GM12801 (cell line): Measurements from ENCODE around the gene PNPLA1.

Source experiments
- TF ChIP-seq, protein P1 (sequence below): IDR thresholded peaks from one replicate; pipeline ENCODE4 v1.5.1; 2011; ENCODE audit warnings: control low read depth; ENCODE audit not compliant: insufficient read length; ENCODE audit errors: extremely low read depth

Gene PNPLA1

DNA sequence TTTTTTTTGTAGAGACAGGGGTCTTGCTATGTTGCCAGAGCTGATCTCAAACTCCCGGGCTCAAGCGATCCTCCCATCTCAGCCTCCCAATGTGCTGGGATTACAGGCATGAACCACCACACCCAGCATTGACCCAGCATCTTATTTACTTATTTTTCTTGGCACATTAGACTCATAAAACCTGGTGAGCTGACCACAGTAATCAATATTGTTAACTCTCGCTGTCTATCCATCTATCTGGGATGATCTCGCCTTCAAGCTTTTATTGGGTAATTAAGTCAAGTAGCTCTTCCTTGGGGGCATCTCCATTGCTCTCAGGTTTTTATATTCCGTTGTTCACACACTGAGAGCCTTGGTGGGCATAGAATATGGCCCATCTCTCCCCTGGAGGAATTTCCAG, 17.0 kb downstream of the PNPLA1 start:
- TF ChIP-seq, protein P1, sequence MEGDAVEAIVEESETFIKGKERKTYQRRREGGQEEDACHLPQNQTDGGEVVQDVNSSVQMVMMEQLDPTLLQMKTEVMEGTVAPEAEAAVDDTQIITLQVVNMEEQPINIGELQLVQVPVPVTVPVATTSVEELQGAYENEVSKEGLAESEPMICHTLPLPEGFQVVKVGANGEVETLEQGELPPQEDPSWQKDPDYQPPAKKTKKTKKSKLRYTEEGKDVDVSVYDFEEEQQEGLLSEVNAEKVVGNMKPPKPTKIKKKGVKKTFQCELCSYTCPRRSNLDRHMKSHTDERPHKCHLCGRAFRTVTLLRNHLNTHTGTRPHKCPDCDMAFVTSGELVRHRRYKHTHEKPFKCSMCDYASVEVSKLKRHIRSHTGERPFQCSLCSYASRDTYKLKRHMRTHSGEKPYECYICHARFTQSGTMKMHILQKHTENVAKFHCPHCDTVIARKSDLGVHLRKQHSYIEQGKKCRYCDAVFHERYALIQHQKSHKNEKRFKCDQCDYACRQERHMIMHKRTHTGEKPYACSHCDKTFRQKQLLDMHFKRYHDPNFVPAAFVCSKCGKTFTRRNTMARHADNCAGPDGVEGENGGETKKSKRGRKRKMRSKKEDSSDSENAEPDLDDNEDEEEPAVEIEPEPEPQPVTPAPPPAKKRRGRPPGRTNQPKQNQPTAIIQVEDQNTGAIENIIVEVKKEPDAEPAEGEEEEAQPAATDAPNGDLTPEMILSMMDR = no peak

DNA sequence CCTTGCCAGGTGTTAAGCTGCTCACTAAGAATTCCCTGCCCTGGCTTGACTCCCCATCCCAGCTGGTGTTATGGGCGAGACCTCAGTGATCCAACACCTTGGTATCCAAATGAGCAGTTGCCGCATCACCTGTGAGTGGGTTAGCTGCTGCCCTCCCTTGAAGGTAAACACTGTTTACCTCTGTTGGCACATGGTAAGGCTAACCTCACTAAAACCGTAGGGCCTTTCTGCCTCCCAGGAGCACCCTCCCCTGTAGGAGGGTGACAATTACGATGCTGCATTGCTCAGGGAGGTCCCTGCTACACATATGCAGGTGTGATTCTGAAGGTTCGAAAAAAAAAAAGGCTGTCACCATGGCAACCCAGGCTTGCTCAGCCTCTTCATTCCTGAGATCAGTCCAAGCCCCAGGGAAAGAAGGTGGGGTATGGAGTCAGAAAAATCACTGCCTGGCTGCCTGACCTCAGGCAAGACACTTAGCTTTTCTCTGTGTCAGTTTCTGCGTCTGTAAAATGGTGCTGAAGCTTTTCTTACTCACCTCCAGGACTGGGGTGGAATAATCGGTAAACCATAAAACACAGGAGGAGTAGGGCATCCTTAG, 19.5 kb downstream of the PNPLA1 start:
- TF ChIP-seq, protein P1 = no peak

DNA sequence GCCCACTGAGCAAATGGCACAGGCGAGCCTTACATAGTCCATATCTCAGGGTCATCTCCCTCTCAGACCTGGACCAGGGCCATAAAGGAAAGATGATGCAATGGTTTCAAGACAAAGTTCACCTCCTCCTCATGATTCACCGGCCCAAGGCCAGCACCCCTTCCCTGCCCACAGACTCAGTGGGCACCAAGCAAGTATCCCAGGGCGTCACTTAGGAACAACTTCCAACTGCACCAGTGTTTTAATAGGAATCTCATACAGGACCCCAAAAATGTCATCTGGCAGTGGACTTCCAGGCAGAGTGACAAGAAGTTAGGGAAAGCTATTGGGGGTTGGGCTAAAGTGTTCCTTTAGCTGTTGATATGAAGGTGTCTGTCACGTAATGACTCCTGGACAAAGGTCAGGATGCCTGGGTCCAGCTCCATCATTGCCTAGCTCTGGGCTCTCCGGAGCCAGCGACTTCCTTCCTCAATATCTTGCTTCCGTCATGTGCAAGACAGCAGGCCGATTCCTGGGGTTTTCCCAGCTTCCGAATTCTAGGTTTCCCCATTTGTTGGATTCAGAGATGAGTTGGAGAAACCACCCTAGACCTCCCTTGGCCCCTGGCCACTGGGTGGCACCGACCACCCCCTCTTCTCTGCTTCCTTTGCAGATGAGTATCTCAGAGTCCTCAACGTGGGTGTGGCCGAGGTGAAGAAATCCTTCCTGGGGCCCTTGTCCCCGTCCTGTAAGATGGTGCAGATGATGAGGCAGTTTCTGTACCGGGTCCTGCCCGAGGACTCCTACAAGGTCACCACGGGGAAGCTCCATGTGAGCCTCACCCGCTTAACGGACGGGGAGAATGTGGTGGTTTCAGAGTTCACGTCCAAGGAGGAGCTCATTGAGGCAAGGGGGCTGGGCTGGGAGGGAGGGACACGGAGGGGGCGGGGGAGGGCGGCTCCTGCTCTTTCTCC, 21.1 kb downstream of the PNPLA1 start:
- TF ChIP-seq, protein P1 = no peak

DNA sequence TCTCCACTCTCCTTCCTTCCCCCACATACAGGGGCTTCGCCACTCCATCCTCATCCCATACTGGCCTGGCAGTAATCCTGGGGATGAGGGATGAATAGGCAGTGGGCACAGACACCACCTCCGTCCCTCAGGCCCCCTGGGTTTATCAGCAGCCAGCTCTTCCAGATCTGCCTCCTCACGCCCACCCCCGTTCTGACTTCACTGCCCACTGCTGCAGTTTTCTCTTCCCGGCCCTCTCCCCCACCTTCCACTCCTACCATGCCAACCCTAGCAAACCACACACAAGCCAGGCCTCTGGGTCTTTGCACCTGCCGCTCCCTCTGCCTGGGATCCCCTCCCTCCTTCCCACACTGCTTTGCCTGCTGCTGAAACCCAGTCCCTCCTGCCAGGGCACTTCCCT, 22.3 kb downstream of the PNPLA1 start:
- TF ChIP-seq, protein P1 = no peak

DNA sequence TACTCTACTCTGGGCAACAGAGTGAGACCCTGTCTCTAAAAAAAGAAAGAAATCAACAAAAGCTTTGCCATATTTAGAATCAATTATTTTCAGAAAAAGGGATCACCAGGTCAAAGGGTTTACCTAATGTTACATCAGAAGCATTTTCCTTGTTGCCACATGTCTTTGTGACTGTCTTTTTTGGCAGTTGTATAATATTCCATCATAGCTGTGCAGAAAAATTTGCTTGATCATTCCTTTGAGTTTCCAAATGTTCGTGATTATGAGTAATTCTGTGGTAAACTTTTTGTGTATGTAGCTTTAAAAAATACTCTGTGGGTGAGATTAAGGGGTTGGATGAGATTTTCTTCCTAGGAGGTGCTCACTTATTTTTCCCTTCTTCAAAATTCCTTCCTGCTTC, 26.4 kb downstream of the PNPLA1 start:
- TF ChIP-seq, protein P1 = no peak

DNA sequence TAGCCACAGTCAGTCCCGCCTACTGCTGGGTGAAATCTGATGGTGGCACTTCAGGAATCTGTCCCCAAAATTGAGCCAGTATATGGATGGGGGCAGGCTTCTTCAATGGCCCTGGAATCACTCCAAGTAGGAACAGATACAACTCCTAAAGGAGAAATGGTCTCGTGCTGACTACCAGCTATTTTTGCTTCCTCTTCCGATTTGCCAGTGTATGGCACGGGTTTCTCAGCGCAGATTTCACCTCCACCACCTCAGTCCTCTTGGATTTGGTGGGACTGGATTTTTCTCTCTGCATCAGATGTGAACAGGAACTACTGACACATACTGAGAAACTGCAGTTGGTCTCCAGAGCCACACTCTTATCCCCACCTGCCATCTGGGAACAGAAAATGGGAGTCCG, 27.2 kb downstream of the PNPLA1 start:
- TF ChIP-seq, protein P1 = no peak

DNA sequence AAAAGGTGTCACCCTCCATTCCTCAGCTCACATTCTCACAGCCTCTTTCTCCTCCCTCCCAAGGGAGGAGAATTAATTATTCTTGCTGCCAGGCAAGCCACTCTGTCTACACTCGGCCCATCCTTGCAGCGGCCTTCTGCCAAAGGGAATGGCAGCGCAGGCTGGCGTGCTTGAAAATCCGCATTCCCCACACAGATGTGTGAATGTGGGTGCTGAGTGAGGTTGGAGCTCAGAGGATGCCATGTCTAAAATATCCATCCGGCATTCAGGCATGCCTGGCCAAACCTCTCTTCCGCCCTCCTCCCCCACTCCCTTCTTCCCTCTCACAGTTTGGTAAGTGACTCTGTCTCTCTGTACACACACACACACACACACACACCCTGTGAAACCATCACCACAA, 27.7 kb downstream of the PNPLA1 start:
- TF ChIP-seq, protein P1 = no peak
